Muscle of back (tissue), 11 donors: Measurements from ENCODE around the gene ALDH18A1. TPM values are rescaled to one million over a fixed set of nuclear protein-coding genes. Genes with fewer than 3 reads are reported as not detected.

ENCODE experiments used
- DNase-seq, 3 donors: peaks; one replicate each; pipeline versions ENCODE4 v3.0.0 to v3.0.0-alpha.2; 2013
- polyA plus RNA-seq, 10 donors: library from polyadenylated mRNA; unstranded; fragments of 120-200 nt; gene quantifications; one replicate each; pipeline ENCODE4 v1.2.1, GENCODE V29; 2013; ENCODE audit not compliant: insufficient read length in 10 of 10

The ALDH18A1 gene
- polyA plus RNA-seq, 10 donors, result 37.9 to 69.5 (median 45.1) TPM

DNA sequence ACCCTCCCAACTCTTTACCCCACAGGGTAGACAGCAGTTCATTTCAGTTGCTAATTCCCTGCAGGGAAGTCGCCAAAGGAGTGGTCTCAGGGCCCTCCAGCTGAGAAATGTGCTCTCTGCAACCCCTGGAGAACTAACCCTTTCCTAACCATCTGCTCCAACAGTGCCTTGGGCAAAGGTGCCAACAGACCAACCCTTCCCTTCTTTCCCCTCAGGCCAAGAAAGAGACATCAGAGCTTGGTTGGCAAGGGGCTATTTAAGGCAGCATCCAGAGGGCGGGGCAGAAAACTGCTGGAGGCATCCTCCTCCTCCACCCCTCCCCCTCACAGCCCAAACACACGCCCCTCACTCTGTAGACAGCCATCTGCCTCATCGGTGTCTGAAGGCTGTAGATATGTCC, 97.0 kb downstream of the ALDH18A1 start:
- peak in 2 of 3 donors; percentile 28 to 38 for DNase-seq

DNA sequence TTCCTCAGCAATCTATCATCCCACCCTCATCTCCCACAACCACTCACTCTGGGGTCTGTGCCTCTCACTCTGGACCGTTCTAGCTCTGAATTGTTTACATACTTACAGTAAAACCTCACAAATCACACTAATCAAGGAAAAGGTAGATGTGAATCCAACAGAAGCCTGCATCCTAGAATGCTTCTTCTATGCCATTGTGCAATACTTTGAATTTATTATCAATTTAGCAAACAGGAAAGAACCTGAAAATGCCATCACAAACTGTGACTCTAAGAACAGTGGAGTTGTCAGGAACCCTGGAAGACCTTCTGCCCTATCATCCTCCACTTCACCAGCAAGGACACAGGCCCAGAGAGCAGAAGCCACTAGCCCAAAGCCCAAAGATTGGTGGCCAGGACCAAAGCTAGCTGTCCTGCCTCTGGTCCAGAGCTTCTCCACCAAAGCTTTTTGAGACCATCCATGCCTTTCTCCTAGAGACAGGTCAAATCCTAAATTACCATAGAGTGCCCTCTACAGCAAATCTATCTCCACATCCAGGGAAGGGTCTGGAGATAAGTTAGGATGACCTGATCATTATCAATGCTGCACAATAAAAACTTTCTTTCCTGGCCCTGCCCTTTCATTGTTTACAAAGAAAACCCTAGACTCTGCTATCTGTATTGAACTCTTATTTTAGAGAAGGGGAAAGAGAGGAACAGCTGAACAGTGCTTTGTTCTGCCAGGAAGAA, 97.8 kb downstream of the ALDH18A1 start:
- no peak for DNase-seq

DNA sequence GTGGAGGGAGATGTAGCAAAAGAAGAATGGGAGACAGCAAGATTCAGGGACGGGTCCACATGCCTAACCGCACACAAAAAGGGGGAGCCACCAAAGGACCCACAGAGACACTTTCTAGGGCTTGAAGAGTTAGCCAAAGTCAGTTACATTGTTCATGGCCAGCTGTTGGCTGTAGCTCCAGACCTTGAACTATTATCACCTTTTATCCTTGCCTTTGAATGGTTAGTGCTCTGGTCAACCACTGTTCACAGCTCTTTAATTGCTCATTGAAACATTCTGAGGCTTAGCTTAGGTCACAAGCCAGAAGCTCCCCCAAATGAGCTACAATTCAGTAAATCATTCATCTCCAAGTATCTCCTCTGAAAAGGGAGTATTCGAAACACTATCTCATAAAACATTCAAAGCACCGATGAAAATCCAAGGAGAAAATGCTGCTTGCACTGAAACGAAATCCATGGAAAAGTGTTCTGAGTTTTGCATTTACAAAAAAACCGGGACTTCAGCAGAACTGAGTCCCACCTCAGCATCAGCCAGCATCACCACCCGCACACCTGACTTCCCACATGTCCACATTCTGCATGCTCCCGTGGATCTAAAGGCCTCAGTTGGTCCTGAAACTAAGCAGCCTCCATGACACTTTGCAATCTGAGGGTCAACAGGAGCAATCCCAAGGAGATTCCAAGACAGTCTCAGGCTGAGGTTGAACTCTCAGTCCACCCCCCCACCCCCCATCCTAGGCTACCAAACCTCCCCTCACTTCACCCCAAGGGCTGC, 99.3 kb downstream of the ALDH18A1 start:
- DNase-seq, result no peak

Other genes starting within 250 kb of the ALDH18A1 start
- gene SORBS1, start 95.3 kb downstream of the ALDH18A1 start, polyA plus RNA-seq, result 100 to 1,000 TPM in 1 of 10 donors, 10 to 100 TPM in 9; 49.7 to 107 (median 71.2) TPM
- 10 to 100 TPM; 27.0 to 39.5 (median 31.0) TPM for gene TCTN3, start 37.2 kb upstream of the ALDH18A1 start, polyA plus RNA-seq
- 10 to 100 TPM; 11.8 to 16.8 (median 14.0) TPM for gene ENTPD1, start 99.5 kb upstream of the ALDH18A1 start, polyA plus RNA-seq